Measurements from ENCODE around the gene HOXA7. TPM values are rescaled to one million over a fixed set of nuclear protein-coding genes. Genes with fewer than 3 reads are reported as not detected.

The HOXA7 gene
- total and polyA plus RNA-seq, 2 experiments from 2014 or later, result 0.24 TPM; not detected in 1

- peaks cover 40% of the 10 kb centered on the region for H3F3A ChIP-seq (replicated peaks; ENCODE audit: low read depth)
- Mint-ChIP-seq H3K36me3 (ENCODE audit: low read depth) (no peaks in the 10 kb centered on the region), H3K4me3 (peak within 1 kb of the TSS; percentile 75), H3K9me3 (no peaks in the 10 kb centered on the region; the same call in 2 of the 3 replicates), H3K27ac (no peak within 1 kb of the TSS), H3K27me3 (ENCODE audit: insufficient read depth, low read depth, poor library complexity) (peaks cover 92% of the 10 kb centered on the region), H3K4me1 (peaks cover 18% of the 10 kb centered on the region)
- H3K27me3 ChIP-seq (ENCODE audit: insufficient read depth), result peaks cover 98% of the 10 kb centered on the region
- H3K4me1 ChIP-seq (ENCODE audit: insufficient read depth), result peaks cover 15% of the 10 kb centered on the region; the same call in 1 of the 2 replicates
- DNase-seq (ENCODE audit: low spot score) (peak; percentile 61), ATAC-seq (peak; percentile 56)
- TF ChIP-seq EZH2 (IDR thresholded peaks at IDR 0.05; ENCODE audit: low read depth, unreplicated experiment), result peak; percentile 95
- TF ChIP-seq EZH2phosphoT487 (IDR thresholded peaks at IDR 0.05; ENCODE audit: unreplicated experiment), result peak; percentile 99
- no peak for TF ChIP-seq STAT1 (IDR thresholded peaks at IDR 0.05; ENCODE audit: unreplicated experiment)
- no peak for TF ChIP-seq POLR2AphosphoS5 (IDR thresholded peaks at IDR 0.05; ENCODE audit: low read depth)
- no peak for TF ChIP-seq ZNF114 (CRISPR knock-in tag; IDR thresholded peaks at IDR 0.05)
- TF ChIP-seq CREB1 (CRISPR knock-in tag; IDR thresholded peaks at IDR 0.05; ENCODE audit: low read depth), result no peak
- no peak for TF ChIP-seq ZNF462 (CRISPR knock-in tag; IDR thresholded peaks at IDR 0.05)
- no peak for TF ChIP-seq JUNB (IDR thresholded peaks at IDR 0.05; ENCODE audit: unreplicated experiment)
- TF ChIP-seq NANOG (IDR thresholded peaks at IDR 0.05; ENCODE audit: borderline replicate concordance), result no peak
- H3K27ac ChIP-seq (ENCODE audit: low read depth), result no peak within 1 kb of the TSS
- peaks cover 52% of the 10 kb centered on the region for H4K20me1 ChIP-seq (replicated peaks; ENCODE audit: insufficient read depth)
- no peaks in the 10 kb centered on the region for H3K36me3 ChIP-seq (ENCODE audit: insufficient read depth)
- no peaks in the 10 kb centered on the region for H3K9me2 ChIP-seq (ENCODE audit: insufficient read depth)
- H2AFZ ChIP-seq, result 0 out of 2 replicates have a peak within 1 kb of the TSS, but pooled peaks have one; percentile 56
- peak within 1 kb of the TSS; percentile 51 for H3K4me3 ChIP-seq
- H3K4me2 ChIP-seq, result peak within 1 kb of the TSS; percentile 76
- no peaks in the 10 kb centered on the region for H3K79me2 ChIP-seq (replicated peaks; ENCODE audit: insufficient read depth)
These were observed 43.6 kb upstream of the HOXA7 start, which contains the start of gene HOXA13 for GRCh38 chr7:27199849-27200760. Gene HOXA13 (minus strand): TSS chr7:27200091. CDS start chr7:27200077, 14 bp downstream.

All from GM23338 (cell line).